Caco-2 (cell line): ENCODE data around the gene SDCCAG8. TPM values are rescaled to one million over a fixed set of nuclear protein-coding genes. Genes with fewer than 3 reads are reported as not detected.

Experiments
- BruUV-seq: library from RNA; stranded (reverse); fragments of 400-500 nt; replicated peaks from 2 replicates; lab custom pipeline; 2021; lab: Mats Ljungman, UMichigan
- CTCF ChIA-PET: fragments of 300-600 bp; sonication (Branson Sonifier 250); formaldehyde crosslinking; loops from one replicate; lab custom pipeline; 2022; ENCODE audit warnings: antibody characterized with exemption; lab: Charles Lee
- POLR2A ChIA-PET: fragments of 300-600 bp; sonication (Branson Sonifier 250); formaldehyde crosslinking; loops from one replicate; lab custom pipeline; 2022; ENCODE audit warnings: antibody characterized with exemption; lab: Charles Lee
- DNase-seq, 2 experiments: peaks; one replicate each; pipeline versions ENCODE4 v3.0.0 to v3.0.0-alpha.2; 2020 to 2022
- H3K27me3 ChIP-seq: replicated peaks from 2 replicates; pipeline ENCODE4 v1.6.0; 2011; ENCODE audit warnings: low read length; ENCODE audit not compliant: control insufficient read depth, insufficient read depth
- H3K36me3 ChIP-seq: 2 replicates; pipeline ENCODE4 v1.5.1; 2011; ENCODE audit warnings: low read length; ENCODE audit not compliant: control insufficient read depth, insufficient read depth
- H3K4me1 ChIP-seq: fragments of 250-450 bp; sonication (Bioruptor Pico); 2 replicates; pipeline ENCODE4 v1.5.1; 2020; ENCODE audit warnings: mild to moderate bottlenecking
- H3K4me3 ChIP-seq: 2 replicates; pipeline ENCODE4 v1.5.1; 2011; ENCODE audit warnings: low read depth, mild to moderate bottlenecking, control low read depth, low read length
- H3K9me3 ChIP-seq: fragments of 250-450 bp; sonication (Bioruptor Pico); 2 replicates; pipeline ENCODE4 v1.5.1; 2020; ENCODE audit warnings: mild to moderate bottlenecking, moderate library complexity
- H3K27ac Mint-ChIP-seq: one replicate; pipeline ENCODE4 v1.8.0; 2022; ENCODE audit warnings: mixed read lengths; ENCODE audit not compliant: unreplicated experiment
- H3K27me3 Mint-ChIP-seq: one replicate; pipeline ENCODE4 v1.8.0; 2022; ENCODE audit warnings: mixed read lengths; ENCODE audit not compliant: insufficient read depth, unreplicated experiment
- H3K36me3 Mint-ChIP-seq: one replicate; pipeline ENCODE4 v1.8.0; 2022; ENCODE audit warnings: mild to moderate bottlenecking, mixed read lengths; ENCODE audit not compliant: insufficient read depth, unreplicated experiment
- H3K4me1 Mint-ChIP-seq: one replicate; pipeline ENCODE4 v1.8.0; 2022; ENCODE audit warnings: low read depth, mixed read lengths; ENCODE audit not compliant: unreplicated experiment
- H3K4me3 Mint-ChIP-seq: one replicate; pipeline ENCODE4 v1.8.0; 2022; ENCODE audit warnings: mild to moderate bottlenecking, moderate library complexity, mixed read lengths; ENCODE audit not compliant: unreplicated experiment
- H3K9me3 Mint-ChIP-seq: one replicate; pipeline ENCODE4 v1.8.0; 2022; ENCODE audit warnings: mixed read lengths; ENCODE audit not compliant: unreplicated experiment
- CTCF ChIP-seq, 2 experiments: fragments of 200-600 bp in 1 of 2; IDR thresholded peaks; 1 replicate in 1 of 2; 2 replicates in 1 of 2; pipeline versions ENCODE4 v1.5.1 to v1.8.0; 2011 to 2022; ENCODE audit warnings: antibody characterized with exemption in 1 of 2, control low read depth in 1 of 2, inconsistent platforms in 1 of 2, low read depth in 1 of 2, low read length in 1 of 2, mild to moderate bottlenecking in 1 of 2, moderate library complexity in 1 of 2; ENCODE audit not compliant: insufficient read depth in 1 of 2, severe bottlenecking in 1 of 2, unreplicated experiment in 1 of 2
- intact Hi-C: fragments of 100-400 bp; cut with micrococcal nuclease; formaldehyde crosslinking; loops from one replicate; pipeline ENCODE4 v1.10.0; 2022; ENCODE audit not compliant: unreplicated experiment
- microRNA-seq: library from miRNA; unstranded; fragments of <30 nt; microRNA quantifications from one replicate; pipeline ENCODE4 v1.2.0, GENCODE V29; 2022
- total RNA-seq: library from RNA; stranded (reverse); gene quantifications from 2 replicates; pipeline ENCODE4 v1.2.3, GENCODE V29; 2022

Gene SDCCAG8
- total RNA-seq, 1 experiment from 2014 or later = 23.0 TPM

DNA sequence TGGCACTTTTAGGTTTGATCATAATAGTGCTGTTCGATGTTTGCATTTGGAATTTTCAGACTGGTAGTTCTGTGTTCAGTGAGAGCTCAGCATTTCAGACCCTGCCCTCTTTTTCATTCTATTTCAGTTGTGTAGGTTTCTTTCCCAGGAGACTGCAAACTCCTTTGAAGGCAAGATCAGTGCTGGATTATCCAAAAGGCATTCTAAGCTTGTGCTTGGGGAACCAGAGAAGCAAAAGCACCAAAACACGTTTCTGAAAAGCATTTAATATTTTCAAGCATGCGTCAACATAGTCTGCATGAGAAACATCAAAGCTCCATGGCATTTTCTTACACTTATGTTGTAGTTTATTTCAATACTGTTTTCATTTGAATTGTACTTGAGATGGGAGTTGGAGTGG is 292.1 kb downstream of the SDCCAG8 start:
- no peak overlapping the region for H3K4me3 ChIP-seq
- no peak for DNase-seq
- Mint-ChIP-seq H3K4me1 (no peaks in the 10 kb centered on the region), H3K27me3 (no peaks in the 10 kb centered on the region), H3K27ac (no peak overlapping the region), H3K36me3 (no peaks in the 10 kb centered on the region), H3K9me3 (no peaks in the 10 kb centered on the region), H3K4me3 (no peak overlapping the region)
- no peaks in the 10 kb centered on the region for H3K27me3 ChIP-seq
- H3K9me3 ChIP-seq = no peaks in the 10 kb centered on the region
- ChIA-PET POLR2A (no interaction called here), CTCF (no interaction called here)
- TF ChIP-seq CTCF (IDR thresholded peaks at IDR 0.05; ENCODE audit: insufficient read depth in 1 of 2, low read depth in 1 of 2, low read length in 1 of 2, severe bottlenecking in 1 of 2, unreplicated experiment in 1 of 2) = no peak
- no peaks in the 10 kb centered on the region for H3K36me3 ChIP-seq
- no TSS peak for BruUV-seq
- no peaks in the 10 kb centered on the region for H3K4me1 ChIP-seq
- intact Hi-C loops = no loop called here

DNA sequence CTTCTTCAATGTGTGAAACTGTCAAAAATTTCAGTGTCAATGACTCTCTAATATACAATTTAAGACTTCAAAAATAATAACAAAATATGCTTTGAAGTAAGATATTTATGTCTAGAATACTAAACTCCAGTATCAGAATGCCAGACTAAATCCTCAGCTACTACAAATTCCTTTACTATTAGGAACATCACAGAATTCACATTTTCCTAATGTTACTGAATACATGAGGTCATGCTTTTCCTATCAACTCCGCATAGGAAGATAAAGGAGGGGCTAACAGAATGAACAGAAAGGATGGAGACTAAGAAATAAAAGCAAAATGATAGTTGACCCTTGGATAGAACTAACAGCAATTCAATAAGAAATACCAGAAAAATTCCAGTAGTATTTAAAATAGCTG is 292.7 kb downstream of the SDCCAG8 start:
- BruUV-seq = no TSS peak
- Histone ChIP-seq H3K36me3 (no peaks in the 10 kb centered on the region), H3K9me3 (no peaks in the 10 kb centered on the region), H3K4me3 (no peak overlapping the region), H3K27me3 (no peaks in the 10 kb centered on the region), H3K4me1 (no peaks in the 10 kb centered on the region)
- ChIA-PET POLR2A (no interaction called here), CTCF (no interaction called here)
- no peak overlapping the region for H3K4me3 Mint-ChIP-seq
- no peak overlapping the region for H3K27ac Mint-ChIP-seq
- intact Hi-C loops = no loop called here
- no peaks in the 10 kb centered on the region for H3K9me3 Mint-ChIP-seq
- no peaks in the 10 kb centered on the region for H3K27me3 Mint-ChIP-seq
- no peak for TF ChIP-seq CTCF (IDR thresholded peaks at IDR 0.05; ENCODE audit: insufficient read depth in 1 of 2, low read depth in 1 of 2, low read length in 1 of 2, severe bottlenecking in 1 of 2, unreplicated experiment in 1 of 2)
- H3K4me1 Mint-ChIP-seq = no peaks in the 10 kb centered on the region
- DNase-seq = no peak
- H3K36me3 Mint-ChIP-seq = no peaks in the 10 kb centered on the region

GRCh38 chr1:243549108-243549507 is 293.3 kb downstream of the SDCCAG8 start:
- Mint-ChIP-seq H3K27me3 (no peaks in the 10 kb centered on the region), H3K4me3 (no peak overlapping the region), H3K27ac (no peak overlapping the region), H3K9me3 (no peaks in the 10 kb centered on the region), H3K36me3 (no peaks in the 10 kb centered on the region), H3K4me1 (no peaks in the 10 kb centered on the region)
- no peaks in the 10 kb centered on the region for H3K36me3 ChIP-seq
- no peak for DNase-seq
- no TSS peak for BruUV-seq
- intact Hi-C loops = no loop called here
- no peaks in the 10 kb centered on the region for H3K27me3 ChIP-seq
- POLR2A ChIA-PET = no interaction called here
- no peaks in the 10 kb centered on the region for H3K4me1 ChIP-seq
- H3K9me3 ChIP-seq = no peaks in the 10 kb centered on the region
- TF ChIP-seq CTCF (IDR thresholded peaks at IDR 0.05; ENCODE audit: insufficient read depth in 1 of 2, low read depth in 1 of 2, low read length in 1 of 2, severe bottlenecking in 1 of 2, unreplicated experiment in 1 of 2) = no peak
- CTCF ChIA-PET = no interaction called here
- H3K4me3 ChIP-seq = no peak overlapping the region

Small RNA genes within 50 kb of the gene (microRNA-seq; reads per million reads assigned to microRNA genes)
- 3.3 reads per million, percentile 21 among the genes with 10 or more reads in this experiment for gene MIR4677

Other genes with a start within 250 kb of the SDCCAG8 start
- 22.4 and 32.4 TPM in 2 replicates for gene CEP170, start 760 bp upstream of the SDCCAG8 start, total RNA-seq